Measurements from ENCODE around the gene DUSP16.

DNA sequence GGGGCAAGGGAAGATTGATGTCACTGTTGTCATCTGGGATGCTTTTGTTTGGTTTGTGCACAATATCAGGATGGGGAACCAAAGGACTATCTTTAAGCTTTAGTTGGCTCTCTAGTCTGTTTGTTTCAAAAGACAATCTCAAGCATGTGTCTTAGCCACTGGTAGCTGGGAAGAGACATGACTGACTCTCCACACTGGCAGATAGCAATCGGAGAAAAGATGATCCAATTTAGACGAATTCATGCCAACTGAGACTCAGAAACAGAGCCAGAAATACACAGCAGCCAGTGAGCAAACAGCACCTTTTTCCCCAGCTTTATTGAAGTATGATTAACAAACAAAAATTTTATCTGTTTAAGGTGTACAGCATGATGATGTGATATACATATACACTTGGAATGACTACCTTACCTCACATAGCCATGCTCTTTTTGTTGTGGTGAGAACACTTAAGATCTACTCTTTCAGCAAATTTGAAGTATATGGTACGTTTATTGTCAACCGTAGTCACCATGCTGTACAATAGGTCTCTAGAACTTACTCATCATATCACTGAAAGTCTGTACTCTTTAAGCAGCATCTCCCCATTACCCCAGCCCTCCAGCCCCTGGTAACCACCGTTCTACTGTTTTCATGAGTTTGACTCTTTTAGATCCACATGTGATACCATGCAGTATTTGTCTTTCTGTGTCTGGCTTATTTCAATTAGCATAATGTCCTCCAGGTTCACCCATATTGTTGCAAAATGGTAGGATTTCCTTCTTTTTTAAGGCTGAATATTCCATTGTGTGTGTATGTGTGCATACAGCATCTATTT, 50.6 kb downstream of the DUSP16 start:
- TF ChIP-seq POLR2A (IDR thresholded peaks at IDR 0.05): no peak
- TF ChIP-seq CTCF (IDR thresholded peaks at IDR 0.05): no peak

All from tibial nerve (tissue), 3 donors.